Esophagus muscularis mucosa (tissue), 4 donors: ENCODE data around the gene PTP4A1. TPM values are rescaled to one million over a fixed set of nuclear protein-coding genes. Genes with fewer than 3 reads are reported as not detected.

Source experiments
- DNase-seq: peaks from one replicate; pipeline ENCODE4 v3.0.0-alpha.2; 2017; ENCODE audit errors: extremely low spot score
- H3K27ac ChIP-seq, 4 donors: fragments of 200-600 bp; sonication (generic); replicated peaks in 1 of 4; 1 replicate in 3 of 4; 2 replicates in 1 of 4; pipeline ENCODE4 v1.5.1; 2016 to 2019; ENCODE audit warnings: mild to moderate bottlenecking in 1 of 4
- H3K27me3 ChIP-seq, 4 donors: fragments of 200-600 bp; sonication (generic); one replicate each; pipeline versions ENCODE4 v1.5.1 to v1.6.0; 2016 to 2019
- H3K36me3 ChIP-seq, 4 donors: fragments of 200-600 bp; sonication (generic); one replicate each; pipeline ENCODE4 v1.5.1; 2016 to 2019
- H3K4me1 ChIP-seq, 4 donors: fragments of 200-600 bp; sonication (generic); one replicate each; pipeline ENCODE4 v1.5.1; 2016 to 2019
- H3K4me3 ChIP-seq, 4 donors: fragments of 200-600 bp; sonication (generic); 1 replicate in 2 of 4; 2 replicates in 2 of 4; pipeline ENCODE4 v1.5.1; 2016 to 2019; ENCODE audit warnings: mild to moderate bottlenecking in 4 of 4, moderate library complexity in 1 of 4
- H3K9me3 ChIP-seq, 4 donors: fragments of 200-600 bp; sonication (generic); 1 replicate in 3 of 4; 2 replicates in 1 of 4; pipeline ENCODE4 v1.5.1; 2016 to 2019
- CTCF ChIP-seq, 3 experiments: fragments of 200-600 bp in 2 of 3; fragments of 450-650 bp in 1 of 3; sonication (generic) in 2 of 3; IDR thresholded peaks; one replicate each; pipeline ENCODE4 v1.5.1; 2017 to 2019; ENCODE audit warnings: antibody characterized with exemption in 3 of 3, mild to moderate bottlenecking in 2 of 3, moderate library complexity in 1 of 3
- EP300 ChIP-seq: sonication (generic); formaldehyde crosslinking; IDR thresholded peaks from one replicate; pipeline ENCODE4 v1.6.1; 2017; ENCODE audit warnings: antibody characterized with exemption
- POLR2A ChIP-seq: fragments of 450-650 bp; IDR thresholded peaks from one replicate; pipeline ENCODE4 v1.6.1; 2017; ENCODE audit warnings: antibody characterized with exemption, moderate library complexity, mild to moderate bottlenecking, low read depth
- POLR2AphosphoS5 ChIP-seq, 2 donors: sonication (generic); formaldehyde crosslinking; IDR thresholded peaks; one replicate each; pipeline ENCODE4 v1.6.1; 2017; ENCODE audit warnings: antibody characterized with exemption in 2 of 2
- WGBS: methylation state at CpG from one replicate; pipeline ENCODE4 v1.1.5; 2018; 5-methylcytosine and 5-hydroxymethylcytosine counted together
- intact Hi-C: fragments of 100-400 bp; cut with DNase I; formaldehyde crosslinking; loops from one replicate; pipeline ENCODE4 v1.15.1; 2023
- total RNA-seq, 4 donors: library from RNA; depleted of rRNA; stranded (reverse); fragments of >200 nt; gene quantifications; one replicate each; pipeline versions ENCODE4 v1.1.0 to v1.2.1, GENCODE V29; 2016

Gene PTP4A1
- total RNA-seq, 4 donors from 2014 or later: 23.7 to 31.3 (median 27.8) TPM

GRCh38 chr6:63576985-63577712 is 4.9 kb downstream of the PTP4A1 start:
- no peaks in the 10 kb centered on the region for H3K27me3 ChIP-seq
- H3K36me3 ChIP-seq: peaks cover 21 to 57% (median 41%) of the 10 kb centered on the region in 4 donors
- H3K9me3 ChIP-seq: no peaks in the 10 kb centered on the region
- H3K27ac ChIP-seq: no peak overlapping the region
- intact Hi-C loops: loop anchor here (10.0 kb wide), 2 partner anchors 58 to 222 kb away; partner anchors contain the start of gene PHF3
- no peak for DNase-seq
- H3K4me3 ChIP-seq: no peak overlapping the region
- no peak for TF ChIP-seq POLR2AphosphoS5 (IDR thresholded peaks at IDR 0.05)
- TF ChIP-seq EP300: no peak
- TF ChIP-seq CTCF (IDR thresholded peaks at IDR 0.05): no peak
- TF ChIP-seq POLR2A: no peak
- peaks cover 0 to 22% (median 17%) of the 10 kb centered on the region in 4 donors for H3K4me1 ChIP-seq
- WGBS: 95% methylated on average over 5 of the region's 5 CpGs

- whole genome bisulfite sequencing: 98% methylated on average over 2 of the region's 2 CpGs
- Histone ChIP-seq H3K36me3 (peaks cover 21 to 72% (median 43%) of the 10 kb centered on the region in 4 donors), H3K4me1 (peaks cover 0 to 21% (median 16%) of the 10 kb centered on the region in 4 donors), H3K27ac (no peak overlapping the region), H3K27me3 (no peaks in the 10 kb centered on the region), H3K4me3 (no peak overlapping the region), H3K9me3 (no peaks in the 10 kb centered on the region)
- TF ChIP-seq EP300 (no peak), POLR2AphosphoS5 (IDR thresholded peaks at IDR 0.05) (no peak), POLR2A (no peak), CTCF (IDR thresholded peaks at IDR 0.05) (no peak)
- DNase-seq: no peak
- intact Hi-C loops: loop anchor here (10.0 kb wide), 2 partner anchors 56 to 224 kb away; partner anchors contain the start of gene PHF3
These were observed 6.5 kb downstream of the PTP4A1 start for GRCh38 chr6:63578757-63579156.

- DNase-seq: no peak
- Histone ChIP-seq H3K4me3 (no peak overlapping the region), H3K27ac (no peak overlapping the region), H3K27me3 (no peaks in the 10 kb centered on the region), H3K9me3 (no peaks in the 10 kb centered on the region), H3K36me3 (peaks cover 21 to 74% (median 44%) of the 10 kb centered on the region in 4 donors), H3K4me1 (peaks cover 0 to 8% (median 3%) of the 10 kb centered on the region in 4 donors)
- TF ChIP-seq CTCF (IDR thresholded peaks at IDR 0.05) (no peak), POLR2AphosphoS5 (IDR thresholded peaks at IDR 0.05) (no peak), POLR2A (no peak)
- intact Hi-C loops: loop anchor here (10.0 kb wide), 2 partner anchors 55 to 225 kb away; partner anchors contain the start of gene PHF3
- WGBS: 92% methylated on average over 6 of the region's 6 CpGs
These were observed 7.8 kb downstream of the PTP4A1 start for GRCh38 chr6:63579937-63580703.

GRCh38 chr6:63580704-63580961 is 8.4 kb downstream of the PTP4A1 start:
- intact Hi-C loops: no loop called here
- 81% methylated on average over 3 of the region's 3 CpGs for WGBS
- H3K4me3 ChIP-seq: no peak overlapping the region
- no peaks in the 10 kb centered on the region for H3K27me3 ChIP-seq
- DNase-seq: no peak
- H3K27ac ChIP-seq: no peak overlapping the region
- peaks cover 0 to 8% (median under 1%) of the 10 kb centered on the region in 4 donors for H3K4me1 ChIP-seq
- no peaks in the 10 kb centered on the region for H3K9me3 ChIP-seq
- peaks cover 21 to 74% (median 44%) of the 10 kb centered on the region in 4 donors for H3K36me3 ChIP-seq
- no peak for TF ChIP-seq POLR2A
- no peak for TF ChIP-seq EP300
- no peak for TF ChIP-seq POLR2AphosphoS5 (IDR thresholded peaks at IDR 0.05)
- TF ChIP-seq CTCF (IDR thresholded peaks at IDR 0.05): no peak
